HFF-Myc (cell line): ENCODE data around the gene SLMAP.
A peak's percentile ranks its signal among the peaks of the same experiment; 100 is the strongest.

ENCODE experiments used
- DNase-seq: peaks from one replicate; pipeline ENCODE4 v3.0.0-alpha.2; 2011; ENCODE audit warnings: low read depth; ENCODE audit errors: extremely low read depth
- H3K4me3 ChIP-seq: replicated peaks from 2 replicates; pipeline ENCODE4 v1.5.1; 2011; ENCODE audit warnings: low read depth, mild to moderate bottlenecking, control low read depth, low read length
- TF ChIP-seq, protein P1 (sequence below): IDR thresholded peaks from 2 replicates; pipeline ENCODE4 v1.5.1; 2012; ENCODE audit warnings: mild to moderate bottlenecking, low read depth, low read length, control low read depth; ENCODE audit errors: missing control alignments

Gene SLMAP

DNA sequence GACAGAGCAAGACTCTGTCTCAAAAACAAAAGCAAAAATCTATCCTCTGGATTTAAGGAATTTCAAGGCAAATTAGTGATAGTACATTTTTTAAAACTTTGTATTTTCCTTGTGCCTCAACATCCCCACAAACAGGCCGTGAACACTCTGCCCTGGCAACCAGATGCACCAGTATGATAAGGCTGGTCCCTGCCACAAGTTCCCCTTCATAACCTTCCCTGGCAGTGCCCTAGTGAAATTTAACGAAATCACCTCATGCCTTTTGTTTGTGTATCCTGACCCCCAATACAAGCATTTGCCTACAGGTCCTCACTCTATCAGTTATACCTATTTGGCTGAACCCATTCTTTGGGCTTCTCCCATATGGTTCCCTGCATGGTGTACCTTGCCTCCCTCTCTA lies 144.7 kb downstream of the SLMAP start:
- H3K4me3 ChIP-seq: no peak overlapping the region
- DNase-seq: no peak
- TF ChIP-seq, protein P1, sequence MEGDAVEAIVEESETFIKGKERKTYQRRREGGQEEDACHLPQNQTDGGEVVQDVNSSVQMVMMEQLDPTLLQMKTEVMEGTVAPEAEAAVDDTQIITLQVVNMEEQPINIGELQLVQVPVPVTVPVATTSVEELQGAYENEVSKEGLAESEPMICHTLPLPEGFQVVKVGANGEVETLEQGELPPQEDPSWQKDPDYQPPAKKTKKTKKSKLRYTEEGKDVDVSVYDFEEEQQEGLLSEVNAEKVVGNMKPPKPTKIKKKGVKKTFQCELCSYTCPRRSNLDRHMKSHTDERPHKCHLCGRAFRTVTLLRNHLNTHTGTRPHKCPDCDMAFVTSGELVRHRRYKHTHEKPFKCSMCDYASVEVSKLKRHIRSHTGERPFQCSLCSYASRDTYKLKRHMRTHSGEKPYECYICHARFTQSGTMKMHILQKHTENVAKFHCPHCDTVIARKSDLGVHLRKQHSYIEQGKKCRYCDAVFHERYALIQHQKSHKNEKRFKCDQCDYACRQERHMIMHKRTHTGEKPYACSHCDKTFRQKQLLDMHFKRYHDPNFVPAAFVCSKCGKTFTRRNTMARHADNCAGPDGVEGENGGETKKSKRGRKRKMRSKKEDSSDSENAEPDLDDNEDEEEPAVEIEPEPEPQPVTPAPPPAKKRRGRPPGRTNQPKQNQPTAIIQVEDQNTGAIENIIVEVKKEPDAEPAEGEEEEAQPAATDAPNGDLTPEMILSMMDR: no peak

DNA sequence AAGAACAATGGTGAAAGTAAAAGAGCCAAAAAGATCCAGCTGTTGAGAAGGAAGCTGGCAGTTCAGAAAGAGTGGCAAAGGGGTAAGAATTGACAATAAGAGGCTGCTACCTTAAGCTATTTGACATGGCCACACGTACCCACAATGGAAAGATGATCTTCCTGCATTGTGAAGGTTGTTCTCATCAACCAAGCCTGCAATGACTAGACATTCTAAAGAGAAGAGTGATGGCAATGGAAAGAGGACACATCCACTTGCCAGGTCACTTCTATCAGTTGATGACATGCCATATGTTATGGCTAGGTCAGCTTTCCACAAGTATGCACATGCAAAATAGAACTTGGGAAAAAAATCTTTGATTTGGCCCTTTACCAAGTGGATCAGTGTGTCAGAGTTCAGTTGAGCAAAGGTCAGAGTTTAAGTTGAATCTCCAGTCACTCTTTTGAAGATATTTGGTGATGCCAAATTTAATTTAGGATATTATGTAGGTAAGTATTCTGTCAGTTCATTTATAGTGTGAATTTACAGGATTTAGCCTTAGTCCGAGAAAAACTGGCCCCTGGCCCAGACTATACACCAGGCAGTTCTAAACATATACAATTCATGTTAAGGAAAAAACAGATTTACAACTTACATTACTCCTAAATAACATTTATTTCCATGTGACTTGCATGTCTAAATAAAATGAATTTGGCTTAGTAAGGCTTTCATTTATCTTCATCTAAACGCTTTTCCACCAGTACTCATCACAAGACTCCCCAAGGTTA lies 147.2 kb downstream of the SLMAP start:
- DNase-seq: no peak
- no peak overlapping the region for H3K4me3 ChIP-seq
- TF ChIP-seq, protein P1: no peak

DNA sequence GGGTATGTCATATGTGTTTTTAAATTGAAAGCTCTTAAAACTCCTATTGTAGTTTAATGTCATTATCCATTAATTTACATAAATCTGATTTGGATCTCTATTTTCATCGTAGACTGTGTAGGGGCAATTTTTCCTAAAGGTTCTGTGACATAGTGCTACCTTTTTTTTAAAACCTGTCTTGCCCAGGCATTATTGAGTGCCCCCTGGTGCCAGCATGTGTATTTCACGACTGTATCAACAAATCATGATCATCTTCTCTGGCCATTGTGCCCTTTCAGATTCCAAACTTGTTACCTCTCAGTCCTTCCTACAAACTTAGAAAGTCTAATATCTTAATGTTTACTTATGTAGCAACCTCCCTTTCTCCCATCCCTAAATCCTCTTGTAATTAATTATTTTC lies 154.9 kb downstream of the SLMAP start:
- DNase-seq: no peak
- TF ChIP-seq, protein P1: peak; percentile 41
- no peak overlapping the region for H3K4me3 ChIP-seq

DNA sequence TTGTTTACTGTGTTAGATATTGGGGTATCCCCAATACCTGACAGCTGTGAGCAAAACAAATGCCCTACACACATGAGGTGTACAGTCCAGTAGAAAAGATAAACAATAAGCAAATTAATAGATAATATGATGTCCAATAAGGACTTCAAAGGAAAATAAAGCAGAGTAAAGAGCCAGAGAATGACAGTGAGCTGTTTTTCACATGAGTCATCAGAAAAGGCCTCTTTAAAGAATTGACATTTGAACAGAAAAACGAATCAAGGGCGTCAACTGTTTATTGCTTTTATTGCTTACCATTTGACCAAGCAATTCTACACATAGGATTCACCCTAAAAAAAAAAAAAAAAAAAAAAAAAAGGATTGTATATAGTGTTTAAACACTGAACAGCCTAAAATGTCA lies 155.5 kb downstream of the SLMAP start:
- TF ChIP-seq, protein P1: no peak
- H3K4me3 ChIP-seq: no peak overlapping the region
- DNase-seq: no peak

DNA sequence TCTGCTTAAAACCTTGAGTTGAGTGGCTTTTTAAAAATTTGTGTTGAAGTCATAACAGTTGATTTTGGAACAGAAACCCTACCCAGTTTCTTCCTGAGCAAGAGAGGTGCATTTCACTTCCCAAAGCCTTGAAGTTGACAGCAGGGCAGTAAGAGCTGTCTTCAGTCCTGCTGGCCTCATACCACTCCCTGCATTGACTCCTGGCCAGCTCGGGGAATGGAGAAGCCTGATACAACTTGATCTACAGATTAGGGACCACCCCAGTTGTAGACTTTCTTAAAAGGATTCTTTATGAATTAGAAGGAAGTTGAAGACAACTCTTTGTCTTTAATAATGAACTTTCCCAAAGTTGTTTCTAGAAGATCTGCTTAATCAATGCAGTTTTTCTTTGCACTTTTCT lies 161.5 kb downstream of the SLMAP start:
- no peak overlapping the region for H3K4me3 ChIP-seq
- DNase-seq: no peak
- TF ChIP-seq, protein P1: no peak

DNA sequence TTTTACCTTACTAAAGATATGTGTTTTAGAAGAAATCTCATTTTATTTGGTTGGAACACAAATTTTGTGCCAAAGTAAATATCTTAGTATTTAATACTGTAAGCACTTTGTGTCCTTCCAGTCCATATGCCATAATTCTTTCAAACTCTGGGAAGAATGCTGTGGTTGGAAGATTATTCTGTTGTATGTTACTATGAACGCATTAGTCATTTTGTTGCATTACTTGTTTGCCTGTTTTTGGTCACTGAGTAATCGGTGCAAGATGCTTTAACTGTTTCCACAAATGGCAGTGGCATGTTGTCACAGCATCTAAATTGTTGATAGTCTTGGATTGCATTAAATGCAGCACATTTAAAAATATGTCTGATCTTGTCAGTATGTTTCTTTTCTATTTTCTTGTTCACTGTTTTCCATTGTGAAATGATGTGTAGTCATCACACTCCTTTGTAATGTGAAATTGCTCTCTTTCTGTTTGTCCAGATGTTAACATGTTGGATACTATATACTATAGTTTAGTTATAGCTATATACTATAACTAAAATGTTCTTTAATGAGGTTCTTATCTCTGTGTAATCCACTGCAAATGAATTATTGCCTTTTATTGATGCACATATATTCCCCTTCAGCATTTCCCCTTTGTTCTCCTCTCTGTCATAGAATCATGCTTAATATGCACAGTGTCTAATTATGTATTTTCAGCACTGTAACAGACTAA lies 162.2 kb downstream of the SLMAP start:
- TF ChIP-seq, protein P1: no peak
- peak; percentile 61 for DNase-seq

More for the DNA sequence above, 162.2 kb downstream of the SLMAP start:
- no peak overlapping the region for H3K4me3 ChIP-seq
